ENCODE measurements around the gene C20orf202.

- TF ChIP-seq, protein P1, sequence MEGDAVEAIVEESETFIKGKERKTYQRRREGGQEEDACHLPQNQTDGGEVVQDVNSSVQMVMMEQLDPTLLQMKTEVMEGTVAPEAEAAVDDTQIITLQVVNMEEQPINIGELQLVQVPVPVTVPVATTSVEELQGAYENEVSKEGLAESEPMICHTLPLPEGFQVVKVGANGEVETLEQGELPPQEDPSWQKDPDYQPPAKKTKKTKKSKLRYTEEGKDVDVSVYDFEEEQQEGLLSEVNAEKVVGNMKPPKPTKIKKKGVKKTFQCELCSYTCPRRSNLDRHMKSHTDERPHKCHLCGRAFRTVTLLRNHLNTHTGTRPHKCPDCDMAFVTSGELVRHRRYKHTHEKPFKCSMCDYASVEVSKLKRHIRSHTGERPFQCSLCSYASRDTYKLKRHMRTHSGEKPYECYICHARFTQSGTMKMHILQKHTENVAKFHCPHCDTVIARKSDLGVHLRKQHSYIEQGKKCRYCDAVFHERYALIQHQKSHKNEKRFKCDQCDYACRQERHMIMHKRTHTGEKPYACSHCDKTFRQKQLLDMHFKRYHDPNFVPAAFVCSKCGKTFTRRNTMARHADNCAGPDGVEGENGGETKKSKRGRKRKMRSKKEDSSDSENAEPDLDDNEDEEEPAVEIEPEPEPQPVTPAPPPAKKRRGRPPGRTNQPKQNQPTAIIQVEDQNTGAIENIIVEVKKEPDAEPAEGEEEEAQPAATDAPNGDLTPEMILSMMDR (IDR thresholded peaks at IDR 0.05; ENCODE audit: insufficient read depth, low read depth, low read length): no peak
- no peak for TF ChIP-seq EZH2 (IDR thresholded peaks at IDR 0.05; ENCODE audit: insufficient read depth, low read length)
Observed at GRCh38 chr20:1242530-1242929, 39.3 kb downstream of the C20orf202 start.

Data from astrocyte (in vitro differentiated cells and primary cell).